ENCODE measurements around the gene KY.

DNA sequence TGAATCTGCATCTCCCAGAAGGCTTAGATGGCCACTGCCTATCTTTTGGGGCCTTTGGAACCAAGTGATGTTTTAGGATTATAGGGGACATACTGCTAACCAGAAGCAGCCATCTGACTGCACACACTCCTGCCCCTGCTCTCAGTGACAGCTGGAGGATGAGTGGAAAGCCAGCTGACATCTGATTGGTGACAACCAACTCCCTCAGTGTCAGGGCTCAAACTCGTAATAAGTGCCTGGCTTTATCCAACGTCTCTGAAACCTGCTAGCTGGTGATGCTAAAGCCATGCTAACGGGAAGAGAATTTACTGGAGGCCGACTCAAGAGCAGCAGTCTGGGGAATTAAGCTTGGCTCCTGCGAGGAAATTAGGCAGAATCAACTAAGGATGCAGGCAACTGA lies 35.1 kb downstream of the KY start:
- no peak for TF ChIP-seq POLR2A (IDR thresholded peaks at IDR 0.05)
- no peak for TF ChIP-seq CTCF (IDR thresholded peaks at IDR 0.05)
